Activated T-cell treated with anti-CD3 and anti-CD28 coated beads, Interleukin-2, amount 50 U/mL, for 4 hours (primary cell): Measurements from ENCODE around the gene TRIB2. TPM values are rescaled to one million over a fixed set of nuclear protein-coding genes. Genes with fewer than 3 reads are reported as not detected.
A peak's percentile ranks its signal among the peaks of the same experiment; 100 is the strongest.

ENCODE experiments used
- ATAC-seq, 2 donors: fragments of 200-7000 bp; cut with Tn5 transposase; one replicate each; pipeline ENCODE4 v1.10.0; 2021
- DNase-seq: peaks from one replicate; pipeline ENCODE4 v3.0.0-alpha.2; 2020
- H3K27me3 Mint-ChIP-seq: one replicate; pipeline ENCODE4 v1.8.0; 2021; ENCODE audit warnings: low read depth, mixed read lengths
- H3K36me3 Mint-ChIP-seq: one replicate; pipeline ENCODE4 v1.8.0; 2022; ENCODE audit warnings: mixed read lengths; ENCODE audit not compliant: insufficient read depth
- H3K4me1 Mint-ChIP-seq: one replicate; pipeline ENCODE4 v1.8.0; 2021; ENCODE audit warnings: low read depth, mixed read lengths
- H3K4me3 Mint-ChIP-seq: one replicate; pipeline ENCODE4 v1.8.0; 2021; ENCODE audit warnings: mild to moderate bottlenecking, moderate library complexity, mixed read lengths
- H3K9me3 Mint-ChIP-seq: one replicate; pipeline ENCODE4 v1.8.0; 2021; ENCODE audit warnings: mixed read lengths
- total RNA-seq, 3 donors: library from RNA; stranded (reverse); gene quantifications; one replicate each; pipeline ENCODE4 v1.2.1, GENCODE V29; 2021

Gene TRIB2
- total RNA-seq, 3 donors from 2014 or later, result 8.8 to 13.3 (median 9.8) TPM

- Mint-ChIP-seq H3K36me3 (peaks cover 49% of the 10 kb centered on the region), H3K27me3 (no peaks in the 10 kb centered on the region), H3K4me1 (peaks cover 71% of the 10 kb centered on the region), H3K4me3 (no peak overlapping the region), H3K9me3 (no peaks in the 10 kb centered on the region)
- ATAC-seq (no peak), DNase-seq (no peak)
Measured at GRCh38 chr2:12734914-12735654, 18.3 kb downstream of the TRIB2 start.

DNA sequence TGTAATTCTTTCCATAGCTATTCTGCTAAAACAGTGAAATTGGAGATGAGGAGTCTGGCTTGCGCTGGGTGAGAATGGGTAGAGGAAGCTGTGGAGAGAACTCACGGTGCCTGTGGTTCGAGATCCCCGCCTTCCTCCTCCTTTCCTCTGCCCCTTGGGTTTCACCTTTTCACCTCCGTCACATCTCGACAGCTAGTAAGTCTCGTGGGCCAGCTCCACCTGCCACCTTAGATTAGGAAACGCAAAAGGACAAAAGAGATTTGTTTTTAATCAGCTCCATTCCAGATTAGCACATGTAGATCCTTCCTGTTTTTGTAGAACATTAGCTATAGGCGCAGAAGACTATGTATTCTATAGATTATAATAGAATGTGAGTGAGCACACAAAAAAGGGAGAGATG is 20.6 kb downstream of the TRIB2 start:
- DNase-seq, result no peak

GRCh38 chr2:12737738-12738485 is 21.2 kb downstream of the TRIB2 start:
- Mint-ChIP-seq H3K4me3 (no peak overlapping the region), H3K9me3 (no peaks in the 10 kb centered on the region), H3K4me1 (peaks cover 47% of the 10 kb centered on the region), H3K36me3 (peaks cover 48% of the 10 kb centered on the region), H3K27me3 (no peaks in the 10 kb centered on the region)
- ATAC-seq (no peak), DNase-seq (no peak)

More for the DNA sequence above, 20.6 kb downstream of the TRIB2 start:
- no peak overlapping the region for H3K4me3 Mint-ChIP-seq
- peaks cover 51% of the 10 kb centered on the region for H3K4me1 Mint-ChIP-seq
- H3K36me3 Mint-ChIP-seq, result peaks cover 45% of the 10 kb centered on the region
- no peaks in the 10 kb centered on the region for H3K27me3 Mint-ChIP-seq
- no peaks in the 10 kb centered on the region for H3K9me3 Mint-ChIP-seq
- no peak for ATAC-seq

DNA sequence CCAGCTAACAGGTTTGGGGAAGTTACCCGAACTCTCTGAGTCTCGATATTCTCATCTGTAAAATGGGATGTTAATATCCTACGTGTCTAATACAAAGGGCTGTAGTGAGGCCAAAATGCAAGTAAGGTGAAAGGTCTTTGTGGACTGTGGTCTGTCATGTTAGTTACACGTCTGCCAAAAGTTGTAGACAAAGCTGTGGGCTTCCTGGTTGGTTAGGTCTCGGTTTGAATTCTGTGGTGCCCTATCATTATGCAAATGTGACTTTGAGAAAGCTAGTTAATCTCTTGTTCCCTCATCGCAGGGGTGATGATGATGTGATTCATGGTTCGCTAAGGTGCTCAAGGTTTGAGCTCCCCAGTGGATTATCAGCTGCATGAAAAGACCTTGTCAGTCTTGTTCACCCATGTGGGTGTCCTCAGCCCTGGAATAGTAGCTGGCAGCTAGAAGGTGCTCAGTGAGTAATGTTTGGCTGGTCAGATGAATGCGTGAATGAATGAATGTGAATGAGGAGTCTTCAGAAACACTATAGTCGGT is 23.1 kb downstream of the TRIB2 start:
- no peak for DNase-seq
- Mint-ChIP-seq H3K36me3 (peaks cover 53% of the 10 kb centered on the region), H3K4me1 (peaks cover 34% of the 10 kb centered on the region), H3K27me3 (no peaks in the 10 kb centered on the region), H3K4me3 (no peak overlapping the region), H3K9me3 (no peaks in the 10 kb centered on the region)
- no peak for ATAC-seq

GRCh38 chr2:12741380-12741779 is 24.6 kb downstream of the TRIB2 start:
- H3K36me3 Mint-ChIP-seq, result peaks cover 42% of the 10 kb centered on the region
- ATAC-seq, result no peak
- no peak overlapping the region for H3K4me3 Mint-ChIP-seq

GRCh38 chr2:12742891-12743290 is 26.2 kb downstream of the TRIB2 start:
- H3K36me3 Mint-ChIP-seq, result peaks cover 36% of the 10 kb centered on the region
- H3K27me3 Mint-ChIP-seq, result no peaks in the 10 kb centered on the region
- no peak for DNase-seq
- H3K4me3 Mint-ChIP-seq, result no peak overlapping the region
- no peak for ATAC-seq
- peaks cover 9% of the 10 kb centered on the region for H3K4me1 Mint-ChIP-seq
- no peaks in the 10 kb centered on the region for H3K9me3 Mint-ChIP-seq

More at GRCh38 chr2:12741380-12741779, 24.6 kb downstream of the TRIB2 start:
- no peak for DNase-seq
- Mint-ChIP-seq H3K9me3 (no peaks in the 10 kb centered on the region), H3K27me3 (no peaks in the 10 kb centered on the region), H3K4me1 (peaks cover 20% of the 10 kb centered on the region)

- H3K4me3 Mint-ChIP-seq, result no peak overlapping the region
- H3K9me3 Mint-ChIP-seq, result no peaks in the 10 kb centered on the region
- no peak for ATAC-seq
- no peak for DNase-seq
- no peaks in the 10 kb centered on the region for H3K36me3 Mint-ChIP-seq
- H3K27me3 Mint-ChIP-seq, result no peaks in the 10 kb centered on the region
- no peaks in the 10 kb centered on the region for H3K4me1 Mint-ChIP-seq
Measured at GRCh38 chr2:12750166-12750905, 33.6 kb downstream of the TRIB2 start.

DNA sequence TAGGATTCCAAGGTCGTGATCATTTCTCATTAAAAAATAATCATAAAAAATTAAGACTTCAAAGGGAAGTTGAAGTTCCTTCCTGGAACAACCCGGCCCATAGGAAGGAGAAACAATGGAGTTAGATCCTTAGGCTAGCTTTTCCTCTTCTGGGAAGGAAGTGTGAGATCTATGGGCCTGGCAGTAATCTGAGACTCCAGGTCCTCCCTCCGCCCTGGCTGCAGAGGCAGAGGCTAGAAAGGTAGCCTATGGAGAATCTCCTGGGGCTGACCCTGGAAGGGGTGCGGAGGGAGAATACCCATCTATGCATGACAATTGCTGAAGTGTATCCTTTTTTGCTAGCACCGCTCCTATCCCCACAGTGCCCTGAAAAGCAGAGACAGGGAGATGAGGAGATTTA is 37.9 kb downstream of the TRIB2 start:
- H3K4me1 Mint-ChIP-seq, result no peaks in the 10 kb centered on the region
- DNase-seq (no peak), ATAC-seq (no peak)
- no peaks in the 10 kb centered on the region for H3K36me3 Mint-ChIP-seq
- no peaks in the 10 kb centered on the region for H3K27me3 Mint-ChIP-seq
- H3K4me3 Mint-ChIP-seq, result no peak overlapping the region
- no peaks in the 10 kb centered on the region for H3K9me3 Mint-ChIP-seq

- H3K9me3 Mint-ChIP-seq, result no peaks in the 10 kb centered on the region
- H3K36me3 Mint-ChIP-seq, result no peaks in the 10 kb centered on the region
- no peaks in the 10 kb centered on the region for H3K27me3 Mint-ChIP-seq
- ATAC-seq (no peak), DNase-seq (no peak)
- H3K4me1 Mint-ChIP-seq, result peaks cover under 1% of the 10 kb centered on the region
- H3K4me3 Mint-ChIP-seq, result no peak overlapping the region
Measured at GRCh38 chr2:12755384-12755783, 38.6 kb downstream of the TRIB2 start.

- no peak for ATAC-seq
- no peak for DNase-seq
- Mint-ChIP-seq H3K4me3 (no peak overlapping the region), H3K4me1 (peaks cover 11% of the 10 kb centered on the region), H3K27me3 (no peaks in the 10 kb centered on the region), H3K36me3 (no peaks in the 10 kb centered on the region), H3K9me3 (no peaks in the 10 kb centered on the region)
Measured at GRCh38 chr2:12759248-12759647, 42.5 kb downstream of the TRIB2 start.

- Mint-ChIP-seq H3K4me1 (peaks cover 11% of the 10 kb centered on the region), H3K4me3 (peak overlapping the region; percentile 15), H3K27me3 (no peaks in the 10 kb centered on the region), H3K36me3 (no peaks in the 10 kb centered on the region), H3K9me3 (peaks cover 5% of the 10 kb centered on the region)
- ATAC-seq (no peak), DNase-seq (no peak)
Measured at GRCh38 chr2:12761104-12761503, 44.4 kb downstream of the TRIB2 start.

GRCh38 chr2:12762337-12762736 is 45.6 kb downstream of the TRIB2 start:
- Mint-ChIP-seq H3K27me3 (peaks cover under 1% of the 10 kb centered on the region), H3K36me3 (no peaks in the 10 kb centered on the region), H3K9me3 (peaks cover 5% of the 10 kb centered on the region), H3K4me1 (peaks cover 11% of the 10 kb centered on the region), H3K4me3 (no peak overlapping the region)
- ATAC-seq (no peak), DNase-seq (no peak)

DNA sequence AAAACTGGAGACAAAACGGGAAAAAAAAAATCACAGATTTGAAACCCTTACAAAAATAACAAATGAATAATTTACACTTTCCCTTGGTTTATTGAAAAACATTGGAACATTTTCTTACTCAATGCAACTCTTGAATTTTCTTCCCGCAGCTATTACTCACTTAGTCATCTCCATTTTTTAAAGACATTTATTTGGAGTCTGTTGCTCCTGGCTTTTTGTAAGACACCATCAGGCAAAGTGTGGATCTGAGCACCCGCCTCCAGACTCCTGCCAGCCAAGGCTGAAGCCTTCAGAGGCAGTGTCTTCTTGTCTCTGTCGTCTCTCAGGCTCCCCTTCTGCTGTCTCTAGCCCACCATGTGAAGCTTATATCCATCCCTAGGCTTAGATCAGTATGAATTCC is 46.2 kb downstream of the TRIB2 start:
- H3K27me3 Mint-ChIP-seq, result peaks cover 3% of the 10 kb centered on the region
- DNase-seq (no peak), ATAC-seq (no peak)
- no peaks in the 10 kb centered on the region for H3K36me3 Mint-ChIP-seq
- H3K9me3 Mint-ChIP-seq, result peaks cover 5% of the 10 kb centered on the region
- H3K4me1 Mint-ChIP-seq, result peaks cover 11% of the 10 kb centered on the region
- H3K4me3 Mint-ChIP-seq, result no peak overlapping the region

DNA sequence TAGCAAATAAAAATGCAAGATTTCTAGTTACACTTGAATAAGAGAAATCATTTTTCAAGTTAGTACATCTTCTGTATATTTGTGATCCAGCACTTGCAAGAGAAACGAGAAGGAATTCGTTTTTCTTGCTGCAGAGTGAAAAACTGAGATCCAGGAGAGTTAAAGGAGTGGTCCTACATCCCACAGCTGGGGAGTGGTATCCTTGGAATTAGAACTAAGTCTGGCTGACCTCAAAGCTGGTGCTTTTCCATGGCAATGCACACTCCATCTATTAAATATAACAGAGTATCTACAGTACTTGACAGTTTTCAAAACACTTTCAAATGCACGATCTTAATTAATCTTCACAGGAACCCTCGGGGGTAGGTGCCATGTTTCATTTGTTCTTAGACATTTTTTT is 46.8 kb downstream of the TRIB2 start:
- Mint-ChIP-seq H3K27me3 (peaks cover 3% of the 10 kb centered on the region), H3K36me3 (no peaks in the 10 kb centered on the region), H3K9me3 (peaks cover 5% of the 10 kb centered on the region), H3K4me1 (peaks cover 11% of the 10 kb centered on the region), H3K4me3 (no peak overlapping the region)
- ATAC-seq (no peak), DNase-seq (no peak)
